Measurements from ENCODE around the gene UNC119.

DNA sequence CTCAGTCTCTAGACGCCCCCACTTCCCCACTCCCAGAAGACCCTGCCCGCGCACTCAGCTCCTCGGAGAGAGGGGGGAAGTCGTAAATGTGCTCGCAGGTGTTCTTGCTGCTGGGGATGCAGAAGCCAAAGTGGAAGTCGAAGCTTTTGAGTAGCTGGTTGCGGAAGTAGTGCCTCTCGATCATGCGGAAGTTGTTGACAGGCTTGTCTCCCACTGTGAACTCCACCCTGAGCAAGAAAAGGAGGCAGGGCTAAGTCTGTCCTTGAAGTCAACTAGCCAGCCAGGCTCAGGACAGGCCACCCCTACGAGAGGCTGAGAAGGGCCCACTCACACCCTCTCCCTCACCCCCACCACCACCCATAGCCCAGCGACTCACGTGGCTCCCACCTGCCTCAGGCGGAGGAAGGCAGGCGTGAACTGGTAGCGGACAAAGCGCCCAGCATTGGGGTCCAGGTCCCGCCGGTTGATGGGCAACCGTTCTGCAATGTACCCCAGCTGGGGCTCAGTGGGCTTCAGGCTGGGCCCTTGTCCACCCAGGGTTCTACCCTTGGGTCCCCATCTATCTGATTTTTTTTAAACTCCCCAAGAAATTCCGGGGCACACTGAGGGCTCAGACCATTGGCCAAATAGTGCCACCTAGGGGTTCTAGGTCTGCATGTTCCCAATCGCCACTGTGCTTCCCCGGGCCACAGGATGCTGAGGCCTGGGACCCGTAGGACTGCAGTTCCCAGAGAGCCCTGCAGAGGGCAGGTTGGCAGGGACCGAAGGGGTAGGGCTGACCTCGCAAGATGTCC, 4.6 kb downstream of the UNC119 start:
- TF ChIP-seq, protein P1, sequence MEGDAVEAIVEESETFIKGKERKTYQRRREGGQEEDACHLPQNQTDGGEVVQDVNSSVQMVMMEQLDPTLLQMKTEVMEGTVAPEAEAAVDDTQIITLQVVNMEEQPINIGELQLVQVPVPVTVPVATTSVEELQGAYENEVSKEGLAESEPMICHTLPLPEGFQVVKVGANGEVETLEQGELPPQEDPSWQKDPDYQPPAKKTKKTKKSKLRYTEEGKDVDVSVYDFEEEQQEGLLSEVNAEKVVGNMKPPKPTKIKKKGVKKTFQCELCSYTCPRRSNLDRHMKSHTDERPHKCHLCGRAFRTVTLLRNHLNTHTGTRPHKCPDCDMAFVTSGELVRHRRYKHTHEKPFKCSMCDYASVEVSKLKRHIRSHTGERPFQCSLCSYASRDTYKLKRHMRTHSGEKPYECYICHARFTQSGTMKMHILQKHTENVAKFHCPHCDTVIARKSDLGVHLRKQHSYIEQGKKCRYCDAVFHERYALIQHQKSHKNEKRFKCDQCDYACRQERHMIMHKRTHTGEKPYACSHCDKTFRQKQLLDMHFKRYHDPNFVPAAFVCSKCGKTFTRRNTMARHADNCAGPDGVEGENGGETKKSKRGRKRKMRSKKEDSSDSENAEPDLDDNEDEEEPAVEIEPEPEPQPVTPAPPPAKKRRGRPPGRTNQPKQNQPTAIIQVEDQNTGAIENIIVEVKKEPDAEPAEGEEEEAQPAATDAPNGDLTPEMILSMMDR (IDR thresholded peaks at IDR 0.05): peak; percentile 96
- TF ChIP-seq POLR2AphosphoS5 (IDR thresholded peaks at IDR 0.05; ENCODE audit: low read depth, low read length) (no peak), TCF7L2 (IDR thresholded peaks at IDR 0.05; ENCODE audit: low read depth, low read length) (no peak)
